HG02981 (cell line): ENCODE results near the gene NKD1.

Experiments
- ATAC-seq: cut with Tn5 transposase; IDR thresholded peaks from one replicate; pipeline ENCODE4 v1.9.1; 2021; ENCODE audit warnings: mild to moderate bottlenecking, moderate library complexity; ENCODE audit not compliant: unreplicated experiment

The NKD1 gene

DNA sequence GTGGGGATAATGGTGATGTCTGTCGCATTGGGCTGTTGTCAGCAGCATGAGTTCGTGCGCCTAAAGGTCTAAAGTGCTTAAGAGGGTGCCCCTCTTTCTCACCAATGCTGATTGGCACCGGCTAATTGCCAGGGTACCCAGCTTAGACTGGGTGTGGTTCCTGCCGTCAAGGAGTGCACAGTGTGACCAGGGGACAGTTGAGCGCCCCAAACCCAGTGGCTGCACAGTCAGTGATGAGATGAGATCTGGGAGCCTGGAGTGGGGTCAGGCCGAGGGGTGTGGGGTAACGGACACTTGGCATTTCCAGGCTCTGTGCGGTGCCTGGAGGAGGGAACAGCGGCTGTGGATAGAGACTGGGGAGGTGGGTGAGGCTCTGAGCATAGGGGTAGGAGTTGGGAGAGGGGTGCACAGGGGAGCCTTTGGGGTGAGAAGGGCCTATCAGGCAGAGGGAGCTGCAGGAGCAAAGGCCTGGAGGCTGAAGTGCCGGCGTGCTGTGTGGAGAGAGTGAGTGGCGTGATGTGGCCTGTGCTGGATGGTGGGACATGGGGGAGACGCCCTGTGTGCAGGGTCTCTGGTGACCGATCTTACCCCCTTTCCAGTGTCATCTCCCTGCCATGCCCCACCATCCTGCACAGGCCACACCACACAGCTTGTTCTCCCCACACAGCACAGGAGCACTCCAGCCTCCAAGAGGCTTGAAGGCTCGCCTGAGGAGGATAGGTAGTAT is 74.6 kb downstream of the NKD1 start:
- ATAC-seq = no peak

DNA sequence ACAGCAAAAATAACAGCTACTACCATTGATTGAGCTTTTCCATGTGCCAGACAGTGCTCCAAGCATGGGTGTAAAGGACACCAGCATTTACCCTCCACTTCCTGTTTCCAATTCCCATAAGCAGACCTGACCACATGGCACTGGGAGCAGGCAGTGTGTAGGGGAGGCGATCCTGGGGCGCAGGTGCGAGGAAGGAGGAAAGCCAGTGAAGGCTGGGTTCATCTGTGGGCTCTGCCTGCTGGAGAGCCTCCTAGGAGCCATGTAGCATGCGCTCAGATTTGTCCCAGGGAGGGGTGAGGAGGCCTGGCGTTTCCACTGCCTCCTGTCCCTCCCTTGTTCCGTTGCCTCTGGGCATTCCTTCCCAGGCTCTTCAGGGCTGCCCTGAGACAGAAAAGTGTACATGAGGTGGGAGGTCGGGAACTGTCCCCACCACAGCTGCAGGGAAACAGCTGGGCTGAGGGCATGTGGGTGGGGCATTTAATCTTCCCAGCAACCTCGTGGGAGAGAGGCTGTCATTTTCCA is 76.3 kb downstream of the NKD1 start:
- no peak for ATAC-seq

GRCh38 chr16:50625374-50625773 is 77.2 kb downstream of the NKD1 start:
- no peak for ATAC-seq

DNA sequence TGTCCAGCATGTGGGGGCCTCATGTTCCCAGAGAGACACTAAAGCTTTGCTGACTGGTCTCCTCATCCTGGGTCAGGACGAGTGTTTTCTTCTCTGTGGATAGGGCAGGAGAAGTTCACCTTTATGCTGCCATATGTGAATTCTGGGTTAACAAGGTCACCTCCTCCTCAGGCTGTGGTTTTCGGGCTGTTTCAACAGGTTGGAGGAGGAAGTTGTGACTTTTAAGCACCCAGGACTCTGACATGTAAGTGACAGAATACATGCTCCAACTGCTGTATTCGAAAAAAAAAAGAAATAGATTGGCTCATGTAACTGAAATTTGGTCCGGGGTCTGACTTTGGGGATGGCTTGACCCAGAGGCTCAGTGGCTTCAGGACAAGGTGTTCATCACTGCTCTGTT is 78.7 kb downstream of the NKD1 start:
- no peak for ATAC-seq

DNA sequence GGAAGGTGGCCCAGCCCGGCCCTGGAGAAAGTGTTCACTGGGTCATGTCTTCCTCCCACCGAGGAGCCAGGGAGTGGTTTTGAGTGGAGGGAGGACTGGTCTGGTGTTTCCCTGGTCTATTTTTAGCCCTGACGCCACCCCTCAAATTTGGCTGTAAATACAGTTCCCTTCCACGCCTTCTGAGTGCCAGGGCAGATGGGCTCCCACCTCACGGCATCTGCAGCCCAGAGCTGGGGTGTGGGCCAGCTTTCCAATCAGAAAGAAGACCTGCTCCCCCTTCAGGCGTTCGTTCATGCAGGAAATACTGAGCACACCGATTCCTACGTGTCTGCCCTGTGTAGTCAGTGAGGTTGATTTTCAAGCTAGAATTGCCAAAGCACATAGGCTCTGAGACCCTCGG is 79.2 kb downstream of the NKD1 start:
- no peak for ATAC-seq

- ATAC-seq = no peak
These were observed 80.1 kb downstream of the NKD1 start for GRCh38 chr16:50628156-50628802.

DNA sequence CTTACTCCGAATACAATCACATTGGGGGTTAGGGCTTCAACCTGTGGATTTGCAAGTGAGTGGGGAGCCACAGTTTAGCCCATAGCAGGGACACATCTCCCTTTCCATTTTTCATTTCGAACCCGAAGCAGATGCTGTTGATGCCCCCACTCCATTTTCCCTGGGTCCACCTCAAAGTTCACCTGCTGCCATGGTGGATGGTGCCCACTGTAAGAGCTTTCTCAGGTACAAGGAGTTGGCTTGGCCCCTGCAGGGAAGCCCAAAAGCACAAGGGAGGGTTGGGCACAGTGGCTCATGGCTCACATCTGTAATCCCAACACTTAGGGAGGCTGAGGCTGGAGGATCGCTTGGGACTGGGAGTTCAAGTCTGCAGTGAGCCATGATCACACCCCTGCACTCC is 81.1 kb downstream of the NKD1 start:
- ATAC-seq = no peak

GRCh38 chr16:50630394-50631020 is 82.3 kb downstream of the NKD1 start:
- no peak for ATAC-seq

- ATAC-seq = no peak
These were observed 83.2 kb downstream of the NKD1 start for GRCh38 chr16:50631249-50631984.

- ATAC-seq = no peak
These were observed 83.9 kb downstream of the NKD1 start for GRCh38 chr16:50631985-50632576.

- ATAC-seq = no peak
These were observed 85.0 kb downstream of the NKD1 start for GRCh38 chr16:50632927-50633800.

DNA sequence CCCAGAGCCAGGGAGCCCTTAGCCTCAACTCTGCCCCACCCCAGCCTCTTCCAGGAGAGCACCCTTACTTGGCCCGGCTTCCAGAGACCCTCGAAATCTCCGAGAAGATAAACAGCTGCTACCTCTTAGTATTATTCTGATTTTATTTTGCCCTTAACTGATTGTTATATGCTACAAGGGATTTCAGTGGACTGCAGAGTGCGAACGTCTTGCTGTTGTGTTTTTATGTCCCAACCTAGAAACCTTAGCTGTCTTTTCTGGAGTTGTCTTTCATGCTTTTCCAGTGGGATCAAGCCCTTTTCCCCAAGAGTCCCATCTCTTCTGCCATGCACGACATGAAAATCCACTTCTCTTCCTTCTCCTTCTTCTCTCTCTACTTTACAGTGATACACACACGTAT is 85.9 kb downstream of the NKD1 start:
- no peak for ATAC-seq

GRCh38 chr16:50634947-50635346 is 86.8 kb downstream of the NKD1 start:
- no peak for ATAC-seq

GRCh38 chr16:50635505-50636392 is 87.6 kb downstream of the NKD1 start:
- no peak for ATAC-seq

GRCh38 chr16:50636753-50637374 is 88.7 kb downstream of the NKD1 start:
- no peak for ATAC-seq

GRCh38 chr16:50637716-50638602 is 89.8 kb downstream of the NKD1 start:
- ATAC-seq = no peak

- ATAC-seq = no peak
These were observed 90.8 kb downstream of the NKD1 start for GRCh38 chr16:50638816-50639670.
